WTC11 (cell line): ENCODE data around the gene PSKH1. TPM values are rescaled to one million over a fixed set of nuclear protein-coding genes. Genes with fewer than 3 reads are reported as not detected.
A peak's percentile ranks its signal among the peaks of the same experiment; 100 is the strongest.

Experiments used
- ATAC-seq: fragments of 200-7000 bp; cut with Tn5 transposase; 2 replicates; pipeline ENCODE4 v1.10.0; 2021; ENCODE audit warnings: mild to moderate bottlenecking, moderate library complexity
- CTCF ChIA-PET: fragments of 300-600 bp; sonication (Branson Sonifier 250); formaldehyde crosslinking; loops from one replicate; lab custom pipeline; 2021; ENCODE audit warnings: antibody characterized with exemption; lab: Charles Lee
- POLR2A ChIA-PET: fragments of 350-600 bp; sonication (Branson Sonifier 250); formaldehyde crosslinking; loops from one replicate; lab custom pipeline; 2021; ENCODE audit warnings: antibody characterized with exemption; lab: Charles Lee
- DNase-seq: peaks from one replicate; pipeline ENCODE4 v3.0.0; 2021; ENCODE audit warnings: low spot score
- H3K27ac Mint-ChIP-seq: 2 replicates; pipeline ENCODE4 v1.8.0; 2021; ENCODE audit warnings: mixed read lengths
- H3K27me3 Mint-ChIP-seq: 2 replicates; pipeline ENCODE4 v1.8.0; 2021; ENCODE audit warnings: low read depth, mild to moderate bottlenecking, moderate library complexity, mixed read lengths
- H3K36me3 Mint-ChIP-seq: 2 replicates; pipeline ENCODE4 v1.8.0; 2021; ENCODE audit warnings: mixed read lengths
- H3K4me1 Mint-ChIP-seq: 2 replicates; pipeline ENCODE4 v1.8.0; 2022; ENCODE audit warnings: mixed read lengths
- H3K4me3 Mint-ChIP-seq: 2 replicates; pipeline ENCODE4 v1.8.0; 2021; ENCODE audit warnings: mild to moderate bottlenecking, moderate library complexity, mixed read lengths
- H3K9me3 Mint-ChIP-seq: 2 replicates; pipeline ENCODE4 v1.8.0; 2021; ENCODE audit warnings: mixed read lengths
- CBFB ChIP-seq: sonication (generic); formaldehyde crosslinking; IDR thresholded peaks from 2 replicates; pipeline ENCODE4 v1.8.1; 2022; ENCODE audit warnings: mild to moderate bottlenecking, low read depth, missing genetic modification reagents
- CREB1 ChIP-seq: sonication (generic); formaldehyde crosslinking; IDR thresholded peaks from 2 replicates; pipeline ENCODE4 v1.8.0; 2023; ENCODE audit warnings: mild to moderate bottlenecking, missing genetic modification reagents
- ETV6 ChIP-seq: sonication (generic); formaldehyde crosslinking; IDR thresholded peaks from 2 replicates; pipeline ENCODE4 v1.8.1; 2022; ENCODE audit warnings: mild to moderate bottlenecking, missing genetic modification reagents
- FOXK1 ChIP-seq: sonication (generic); formaldehyde crosslinking; IDR thresholded peaks from 2 replicates; pipeline ENCODE4 v1.8.0; 2022; ENCODE audit warnings: mild to moderate bottlenecking, moderate library complexity, missing genetic modification reagents
- FOXP1 ChIP-seq: sonication (generic); formaldehyde crosslinking; IDR thresholded peaks from 2 replicates; pipeline ENCODE4 v1.8.0; 2022; ENCODE audit warnings: missing genetic modification reagents, mild to moderate bottlenecking, moderate library complexity, borderline replicate concordance
- NFATC4 ChIP-seq: fragments of 250-450 bp; sonication (Bioruptor Pico); IDR thresholded peaks from 2 replicates; pipeline ENCODE4 v1.9.0; 2021; ENCODE audit warnings: mild to moderate bottlenecking
- NR3C1 ChIP-seq: sonication (generic); formaldehyde crosslinking; conservative IDR thresholded peaks from 2 replicates; pipeline ENCODE4 v1.8.1; 2023; ENCODE audit warnings: low read depth, mild to moderate bottlenecking, missing genetic modification reagents
- SMAD4 ChIP-seq: sonication (generic); formaldehyde crosslinking; IDR thresholded peaks from 2 replicates; pipeline ENCODE4 v1.8.0; 2022; ENCODE audit warnings: mild to moderate bottlenecking, missing genetic modification reagents
- TP53 ChIP-seq: sonication (generic); formaldehyde crosslinking; IDR thresholded peaks from 2 replicates; pipeline ENCODE4 v1.8.1; 2023; ENCODE audit warnings: mild to moderate bottlenecking, missing genetic modification reagents
- ZNF317 ChIP-seq: sonication (generic); formaldehyde crosslinking; IDR thresholded peaks from 2 replicates; pipeline ENCODE4 v1.8.1; 2023; ENCODE audit warnings: low read depth, mild to moderate bottlenecking, moderate library complexity, missing genetic modification reagents, borderline replicate concordance
- total RNA-seq: library from RNA; stranded (reverse); gene quantifications from 3 replicates; pipeline ENCODE4 v1.2.3, GENCODE V29; 2021
- TF ChIP-seq, protein P1 (sequence below): sonication (generic); formaldehyde crosslinking; IDR thresholded peaks from 2 replicates; pipeline ENCODE4 v1.8.1; 2023; ENCODE audit warnings: mild to moderate bottlenecking, missing genetic modification reagents, moderate library complexity
- TF ChIP-seq, protein P2 (sequence below): sonication (generic); formaldehyde crosslinking; IDR thresholded peaks from 2 replicates; pipeline ENCODE4 v1.8.0; 2022; ENCODE audit warnings: mild to moderate bottlenecking, missing genetic modification reagents
- TF ChIP-seq, protein P3 (sequence below): sonication (generic); formaldehyde crosslinking; IDR thresholded peaks from 2 replicates; pipeline ENCODE4 v1.8.1; 2023; ENCODE audit warnings: mild to moderate bottlenecking, missing genetic modification reagents, moderate library complexity
- TF ChIP-seq, protein P4 (sequence below): sonication (generic); formaldehyde crosslinking; IDR thresholded peaks from 2 replicates; pipeline ENCODE4 v1.8.0; 2022; ENCODE audit warnings: mild to moderate bottlenecking, missing genetic modification reagents
- TF ChIP-seq, protein P5 (sequence below): sonication (generic); formaldehyde crosslinking; IDR thresholded peaks from 2 replicates; pipeline ENCODE4 v1.8.0; 2023; ENCODE audit warnings: missing genetic modification reagents
- TF ChIP-seq, protein P6 (sequence below): sonication (generic); formaldehyde crosslinking; IDR thresholded peaks from 2 replicates; pipeline ENCODE4 v1.8.1; 2023; ENCODE audit warnings: mild to moderate bottlenecking, missing genetic modification reagents, borderline replicate concordance
- TF ChIP-seq, protein P7 (sequence below): fragments of 250-450 bp; sonication (Bioruptor Pico); conservative IDR thresholded peaks from 2 replicates; pipeline ENCODE4 v1.9.0; 2021; ENCODE audit warnings: mild to moderate bottlenecking

The PSKH1 gene
- total RNA-seq, 1 experiment from 2014 or later = 32.6 TPM

DNA sequence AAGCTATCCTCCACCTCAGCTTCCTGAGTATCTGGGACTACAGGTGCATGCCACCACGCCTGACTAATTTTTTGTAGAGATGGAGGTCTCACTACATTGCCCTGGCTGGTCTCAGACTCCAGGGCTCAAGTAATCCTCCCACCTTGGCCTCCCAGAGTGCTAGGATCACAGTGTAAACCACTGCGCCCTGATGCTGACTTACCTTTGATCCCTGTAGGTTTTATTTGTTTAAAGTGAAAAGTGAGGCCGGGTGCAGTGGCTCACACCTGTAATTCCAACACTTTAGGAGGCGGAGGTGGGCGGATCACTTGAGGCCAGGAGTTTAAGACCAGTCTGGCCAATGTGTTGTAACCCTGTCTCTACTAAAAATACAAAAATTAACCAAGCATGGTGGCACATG, 8.7 kb downstream of the PSKH1 start:
- TF ChIP-seq CREB1 = no peak
- TF ChIP-seq ZNF317 = no peak
- TF ChIP-seq, protein P1, sequence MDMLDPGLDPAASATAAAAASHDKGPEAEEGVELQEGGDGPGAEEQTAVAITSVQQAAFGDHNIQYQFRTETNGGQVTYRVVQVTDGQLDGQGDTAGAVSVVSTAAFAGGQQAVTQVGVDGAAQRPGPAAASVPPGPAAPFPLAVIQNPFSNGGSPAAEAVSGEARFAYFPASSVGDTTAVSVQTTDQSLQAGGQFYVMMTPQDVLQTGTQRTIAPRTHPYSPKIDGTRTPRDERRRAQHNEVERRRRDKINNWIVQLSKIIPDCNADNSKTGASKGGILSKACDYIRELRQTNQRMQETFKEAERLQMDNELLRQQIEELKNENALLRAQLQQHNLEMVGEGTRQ = no peak
- TF ChIP-seq, protein P2, sequence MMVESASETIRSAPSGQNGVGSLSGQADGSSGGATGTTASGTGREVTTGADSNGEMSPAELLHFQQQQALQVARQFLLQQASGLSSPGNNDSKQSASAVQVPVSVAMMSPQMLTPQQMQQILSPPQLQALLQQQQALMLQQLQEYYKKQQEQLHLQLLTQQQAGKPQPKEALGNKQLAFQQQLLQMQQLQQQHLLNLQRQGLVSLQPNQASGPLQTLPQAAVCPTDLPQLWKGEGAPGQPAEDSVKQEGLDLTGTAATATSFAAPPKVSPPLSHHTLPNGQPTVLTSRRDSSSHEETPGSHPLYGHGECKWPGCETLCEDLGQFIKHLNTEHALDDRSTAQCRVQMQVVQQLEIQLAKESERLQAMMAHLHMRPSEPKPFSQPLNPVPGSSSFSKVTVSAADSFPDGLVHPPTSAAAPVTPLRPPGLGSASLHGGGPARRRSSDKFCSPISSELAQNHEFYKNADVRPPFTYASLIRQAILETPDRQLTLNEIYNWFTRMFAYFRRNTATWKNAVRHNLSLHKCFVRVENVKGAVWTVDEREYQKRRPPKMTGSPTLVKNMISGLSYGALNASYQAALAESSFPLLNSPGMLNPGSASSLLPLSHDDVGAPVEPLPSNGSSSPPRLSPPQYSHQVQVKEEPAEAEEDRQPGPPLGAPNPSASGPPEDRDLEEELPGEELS (CRISPR knock-in tag) = no peak
- no peak for TF ChIP-seq FOXK1
- no peak for TF ChIP-seq CBFB
- TF ChIP-seq SMAD4 (CRISPR knock-in tag) = no peak
- TF ChIP-seq, protein P3, sequence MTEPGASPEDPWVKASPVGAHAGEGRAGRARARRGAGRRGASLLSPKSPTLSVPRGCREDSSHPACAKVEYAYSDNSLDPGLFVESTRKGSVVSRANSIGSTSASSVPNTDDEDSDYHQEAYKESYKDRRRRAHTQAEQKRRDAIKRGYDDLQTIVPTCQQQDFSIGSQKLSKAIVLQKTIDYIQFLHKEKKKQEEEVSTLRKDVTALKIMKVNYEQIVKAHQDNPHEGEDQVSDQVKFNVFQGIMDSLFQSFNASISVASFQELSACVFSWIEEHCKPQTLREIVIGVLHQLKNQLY (CRISPR knock-in tag) = no peak
- TF ChIP-seq, protein P4, sequence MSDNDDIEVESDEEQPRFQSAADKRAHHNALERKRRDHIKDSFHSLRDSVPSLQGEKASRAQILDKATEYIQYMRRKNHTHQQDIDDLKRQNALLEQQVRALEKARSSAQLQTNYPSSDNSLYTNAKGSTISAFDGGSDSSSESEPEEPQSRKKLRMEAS = no peak
- no peak for TF ChIP-seq NFATC4 (CRISPR knock-in tag)
- no peak for TF ChIP-seq NR3C1 (CRISPR knock-in tag)
- H3K4me3 Mint-ChIP-seq = no peak overlapping the region
- no peaks in the 10 kb centered on the region for H3K4me1 Mint-ChIP-seq
- H3K27ac Mint-ChIP-seq = no peak overlapping the region
- H3K36me3 Mint-ChIP-seq = peaks cover 8% of the 10 kb centered on the region
- no peaks in the 10 kb centered on the region for H3K27me3 Mint-ChIP-seq
- CTCF ChIA-PET = interaction anchor here (0.6 kb wide), 1 partner anchor 326 kb away, joined by 3 read pairs; no protein-coding TSS in a partner anchor
- ATAC-seq (no peak), DNase-seq (no peak)
- no peaks in the 10 kb centered on the region for H3K9me3 Mint-ChIP-seq
- POLR2A ChIA-PET = no interaction called here

DNA sequence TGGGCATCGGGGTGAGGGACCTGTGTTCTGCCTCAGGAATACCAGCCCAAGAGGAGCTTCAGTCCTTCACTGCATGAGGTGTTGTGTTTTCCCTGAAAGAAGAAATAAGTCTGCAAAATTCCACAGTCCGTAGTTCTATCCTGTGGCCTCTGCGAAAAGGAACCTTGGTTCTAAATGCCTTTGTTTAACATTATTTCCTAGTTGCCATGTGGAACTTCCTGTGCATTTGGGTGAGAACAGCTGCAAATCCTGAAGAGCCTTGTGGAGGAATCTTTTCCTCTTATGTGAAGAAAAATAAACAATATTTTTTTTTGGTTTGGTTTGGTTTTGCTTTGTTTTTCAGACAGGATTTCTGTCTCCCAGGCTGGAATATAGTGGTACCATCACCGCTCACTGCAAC, 9.8 kb downstream of the PSKH1 start:
- POLR2A ChIA-PET = no interaction called here
- H3K27me3 Mint-ChIP-seq = no peaks in the 10 kb centered on the region
- peaks cover 8% of the 10 kb centered on the region for H3K36me3 Mint-ChIP-seq
- no peaks in the 10 kb centered on the region for H3K9me3 Mint-ChIP-seq
- H3K27ac Mint-ChIP-seq = peak overlapping the region; percentile 65; the same call in 1 of the 2 replicates
- no peak for ATAC-seq
- H3K4me1 Mint-ChIP-seq = no peaks in the 10 kb centered on the region
- DNase-seq = no peak
- no peak for TF ChIP-seq FOXP1
- TF ChIP-seq SMAD4 (CRISPR knock-in tag) = no peak
- TF ChIP-seq, protein P5, sequence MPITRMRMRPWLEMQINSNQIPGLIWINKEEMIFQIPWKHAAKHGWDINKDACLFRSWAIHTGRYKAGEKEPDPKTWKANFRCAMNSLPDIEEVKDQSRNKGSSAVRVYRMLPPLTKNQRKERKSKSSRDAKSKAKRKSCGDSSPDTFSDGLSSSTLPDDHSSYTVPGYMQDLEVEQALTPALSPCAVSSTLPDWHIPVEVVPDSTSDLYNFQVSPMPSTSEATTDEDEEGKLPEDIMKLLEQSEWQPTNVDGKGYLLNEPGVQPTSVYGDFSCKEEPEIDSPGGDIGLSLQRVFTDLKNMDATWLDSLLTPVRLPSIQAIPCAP (CRISPR knock-in tag) = no peak
- no peak for TF ChIP-seq ETV6
- TF ChIP-seq TP53 = no peak
- TF ChIP-seq, protein P6, sequence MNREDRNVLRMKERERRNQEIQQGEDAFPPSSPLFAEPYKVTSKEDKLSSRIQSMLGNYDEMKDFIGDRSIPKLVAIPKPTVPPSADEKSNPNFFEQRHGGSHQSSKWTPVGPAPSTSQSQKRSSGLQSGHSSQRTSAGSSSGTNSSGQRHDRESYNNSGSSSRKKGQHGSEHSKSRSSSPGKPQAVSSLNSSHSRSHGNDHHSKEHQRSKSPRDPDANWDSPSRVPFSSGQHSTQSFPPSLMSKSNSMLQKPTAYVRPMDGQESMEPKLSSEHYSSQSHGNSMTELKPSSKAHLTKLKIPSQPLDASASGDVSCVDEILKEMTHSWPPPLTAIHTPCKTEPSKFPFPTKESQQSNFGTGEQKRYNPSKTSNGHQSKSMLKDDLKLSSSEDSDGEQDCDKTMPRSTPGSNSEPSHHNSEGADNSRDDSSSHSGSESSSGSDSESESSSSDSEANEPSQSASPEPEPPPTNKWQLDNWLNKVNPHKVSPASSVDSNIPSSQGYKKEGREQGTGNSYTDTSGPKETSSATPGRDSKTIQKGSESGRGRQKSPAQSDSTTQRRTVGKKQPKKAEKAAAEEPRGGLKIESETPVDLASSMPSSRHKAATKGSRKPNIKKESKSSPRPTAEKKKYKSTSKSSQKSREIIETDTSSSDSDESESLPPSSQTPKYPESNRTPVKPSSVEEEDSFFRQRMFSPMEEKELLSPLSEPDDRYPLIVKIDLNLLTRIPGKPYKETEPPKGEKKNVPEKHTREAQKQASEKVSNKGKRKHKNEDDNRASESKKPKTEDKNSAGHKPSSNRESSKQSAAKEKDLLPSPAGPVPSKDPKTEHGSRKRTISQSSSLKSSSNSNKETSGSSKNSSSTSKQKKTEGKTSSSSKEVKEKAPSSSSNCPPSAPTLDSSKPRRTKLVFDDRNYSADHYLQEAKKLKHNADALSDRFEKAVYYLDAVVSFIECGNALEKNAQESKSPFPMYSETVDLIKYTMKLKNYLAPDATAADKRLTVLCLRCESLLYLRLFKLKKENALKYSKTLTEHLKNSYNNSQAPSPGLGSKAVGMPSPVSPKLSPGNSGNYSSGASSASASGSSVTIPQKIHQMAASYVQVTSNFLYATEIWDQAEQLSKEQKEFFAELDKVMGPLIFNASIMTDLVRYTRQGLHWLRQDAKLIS = no peak
- TF ChIP-seq, protein P7, sequence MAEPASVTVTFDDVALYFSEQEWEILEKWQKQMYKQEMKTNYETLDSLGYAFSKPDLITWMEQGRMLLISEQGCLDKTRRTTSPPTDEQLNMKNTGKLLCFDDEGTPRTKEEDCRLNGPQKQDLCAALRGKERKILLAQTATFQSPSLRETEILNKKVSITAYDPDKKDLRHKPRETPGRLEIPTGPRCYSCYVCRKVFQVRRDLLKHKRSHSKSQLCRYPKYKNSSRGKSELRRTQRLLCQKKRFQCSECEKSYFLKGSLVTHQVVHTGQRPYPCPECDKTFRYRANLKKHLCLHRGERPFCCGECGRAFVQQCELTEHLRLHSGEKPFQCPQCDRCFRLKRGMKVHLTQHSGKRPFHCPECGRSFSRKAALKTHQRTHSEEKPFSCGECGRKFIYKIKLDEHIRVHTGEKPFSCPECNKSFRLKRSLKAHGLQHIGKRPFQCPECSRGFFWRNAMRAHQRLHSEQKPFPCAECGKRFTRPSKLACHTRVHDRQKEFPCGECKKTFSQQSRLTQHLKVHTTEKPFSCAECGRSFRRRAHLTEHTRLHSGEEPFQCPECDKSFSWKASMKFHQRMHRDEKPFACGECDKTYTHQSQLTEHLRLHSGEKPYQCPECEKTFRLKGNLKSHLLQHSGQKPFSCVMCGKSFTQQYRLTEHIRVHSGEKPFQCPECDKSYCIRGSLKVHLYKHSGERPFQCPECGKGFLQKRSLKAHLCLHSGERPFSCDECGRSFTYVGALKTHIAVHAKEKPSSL (CRISPR knock-in tag) = no peak
- CTCF ChIA-PET = interaction anchor here (1.1 kb wide), 1 partner anchor 19 kb away, joined by 4 read pairs; no protein-coding TSS in a partner anchor
- no peak overlapping the region for H3K4me3 Mint-ChIP-seq
